Uterus (tissue), 4 donors: ENCODE data around the gene HMX1. TPM values are rescaled to one million over a fixed set of nuclear protein-coding genes. Genes with fewer than 3 reads are reported as not detected.

ENCODE experiments used
- DNase-seq, 2 donors: peaks; one replicate each; pipeline ENCODE4 v3.0.0-alpha.2; 2019 to 2020
- H3K27ac ChIP-seq, 2 donors: fragments of 200-600 bp; sonication (generic); 1 replicate in 1 of 2; 2 replicates in 1 of 2; pipeline ENCODE4 v1.5.1; 2016 to 2018
- H3K27me3 ChIP-seq, 2 donors: fragments of 200-600 bp; sonication (generic); one replicate each; pipeline ENCODE4 v1.5.1; 2018 to 2019; ENCODE audit warnings: control low read depth in 1 of 2
- H3K36me3 ChIP-seq, 2 donors: fragments of 200-600 bp; sonication (generic); one replicate each; pipeline ENCODE4 v1.5.1; 2019; ENCODE audit warnings: control low read depth in 1 of 2
- H3K4me1 ChIP-seq, 2 donors: fragments of 200-600 bp; sonication (generic); one replicate each; pipeline ENCODE4 v1.5.1; 2018 to 2019; ENCODE audit warnings: control low read depth in 1 of 2
- H3K4me3 ChIP-seq, 2 donors: fragments of 200-600 bp; sonication (generic); 1 replicate in 1 of 2; 2 replicates in 1 of 2; pipeline ENCODE4 v1.5.1; 2018 to 2019; ENCODE audit warnings: mild to moderate bottlenecking in 1 of 2
- H3K9me3 ChIP-seq, 2 donors: fragments of 200-600 bp; sonication (generic); one replicate each; pipeline ENCODE4 v1.5.1; 2019; ENCODE audit warnings: control low read depth in 1 of 2
- POLR2A ChIP-seq, 2 donors: fragments of 450-650 bp; IDR thresholded peaks; one replicate each; pipeline ENCODE4 v1.6.1; 2016; ENCODE audit warnings: antibody characterized with exemption in 2 of 2, mild to moderate bottlenecking in 1 of 2, moderate library complexity in 1 of 2
- intact Hi-C: fragments of 100-400 bp; cut with DNase I; formaldehyde crosslinking; loops from one replicate; pipeline ENCODE4 v1.15.1; 2023; ENCODE audit warnings: low total_unique reads
- total RNA-seq, 4 donors: library from RNA; depleted of rRNA in 3 of 4; stranded (reverse); fragments of >200 nt in 3 of 4; gene quantifications; one replicate each; pipeline versions ENCODE4 v1.1.0 to v1.2.4, GENCODE V29; 2014 to 2023
- TF ChIP-seq, protein P1 (sequence below), 4 experiments: fragments of 200-600 bp in 2 of 4; fragments of 450-650 bp in 2 of 4; sonication (generic) in 2 of 4; IDR thresholded peaks; one replicate each; pipeline ENCODE4 v1.5.1; 2016 to 2019; ENCODE audit warnings: antibody characterized with exemption in 4 of 4, mild to moderate bottlenecking in 2 of 4, moderate library complexity in 1 of 4
- donor health status: DM: yes; HTN: yes; CAD: no.

HMX1 gene
- total RNA-seq, 4 donors from 2014 or later = 0.21 TPM; not detected in 3

DNA sequence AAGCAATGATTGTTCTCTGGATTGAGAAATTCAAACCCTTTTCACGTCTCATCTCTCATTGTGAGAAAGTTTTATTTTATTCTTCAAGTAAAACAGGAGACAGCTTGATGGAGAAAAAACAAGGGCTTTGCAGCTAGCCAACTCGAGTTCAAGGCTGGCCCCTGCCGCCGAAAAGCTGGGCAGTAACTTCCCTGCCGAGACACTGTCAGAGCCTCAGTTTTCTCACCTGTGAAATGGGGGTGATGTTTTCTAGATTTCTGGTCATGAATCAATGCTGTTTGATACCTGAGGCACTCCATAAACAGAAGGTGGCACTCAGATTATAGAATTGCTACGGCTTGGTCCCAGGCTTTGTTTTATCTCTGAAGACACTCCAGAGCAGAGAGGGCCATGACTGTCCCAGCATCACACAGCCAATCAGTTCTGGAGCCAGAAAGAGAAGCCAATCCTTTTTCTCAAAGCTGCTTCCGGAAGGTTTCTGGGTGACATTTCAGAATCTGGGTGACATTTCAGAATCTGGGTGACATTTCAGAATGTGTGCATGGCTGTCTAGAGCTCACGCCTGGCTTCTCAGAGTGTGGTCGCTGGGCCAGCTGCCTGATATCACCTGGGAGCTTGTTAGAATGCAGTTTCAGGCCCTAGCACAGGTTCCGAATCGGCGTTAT is 33.2 kb downstream of the HMX1 start:
- TF ChIP-seq, protein P1, sequence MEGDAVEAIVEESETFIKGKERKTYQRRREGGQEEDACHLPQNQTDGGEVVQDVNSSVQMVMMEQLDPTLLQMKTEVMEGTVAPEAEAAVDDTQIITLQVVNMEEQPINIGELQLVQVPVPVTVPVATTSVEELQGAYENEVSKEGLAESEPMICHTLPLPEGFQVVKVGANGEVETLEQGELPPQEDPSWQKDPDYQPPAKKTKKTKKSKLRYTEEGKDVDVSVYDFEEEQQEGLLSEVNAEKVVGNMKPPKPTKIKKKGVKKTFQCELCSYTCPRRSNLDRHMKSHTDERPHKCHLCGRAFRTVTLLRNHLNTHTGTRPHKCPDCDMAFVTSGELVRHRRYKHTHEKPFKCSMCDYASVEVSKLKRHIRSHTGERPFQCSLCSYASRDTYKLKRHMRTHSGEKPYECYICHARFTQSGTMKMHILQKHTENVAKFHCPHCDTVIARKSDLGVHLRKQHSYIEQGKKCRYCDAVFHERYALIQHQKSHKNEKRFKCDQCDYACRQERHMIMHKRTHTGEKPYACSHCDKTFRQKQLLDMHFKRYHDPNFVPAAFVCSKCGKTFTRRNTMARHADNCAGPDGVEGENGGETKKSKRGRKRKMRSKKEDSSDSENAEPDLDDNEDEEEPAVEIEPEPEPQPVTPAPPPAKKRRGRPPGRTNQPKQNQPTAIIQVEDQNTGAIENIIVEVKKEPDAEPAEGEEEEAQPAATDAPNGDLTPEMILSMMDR (IDR thresholded peaks at IDR 0.05) = no peak
- TF ChIP-seq POLR2A (IDR thresholded peaks at IDR 0.05) = no peak
- no peaks in the 10 kb centered on the region for H3K9me3 ChIP-seq
- H3K4me3 ChIP-seq = no peak overlapping the region
- no peaks in the 10 kb centered on the region for H3K4me1 ChIP-seq
- no peak overlapping the region for H3K27ac ChIP-seq
- no peak for DNase-seq
- no peaks in the 10 kb centered on the region for H3K36me3 ChIP-seq
- intact Hi-C loops = no loop called here
- no peaks in the 10 kb centered on the region for H3K27me3 ChIP-seq

DNA sequence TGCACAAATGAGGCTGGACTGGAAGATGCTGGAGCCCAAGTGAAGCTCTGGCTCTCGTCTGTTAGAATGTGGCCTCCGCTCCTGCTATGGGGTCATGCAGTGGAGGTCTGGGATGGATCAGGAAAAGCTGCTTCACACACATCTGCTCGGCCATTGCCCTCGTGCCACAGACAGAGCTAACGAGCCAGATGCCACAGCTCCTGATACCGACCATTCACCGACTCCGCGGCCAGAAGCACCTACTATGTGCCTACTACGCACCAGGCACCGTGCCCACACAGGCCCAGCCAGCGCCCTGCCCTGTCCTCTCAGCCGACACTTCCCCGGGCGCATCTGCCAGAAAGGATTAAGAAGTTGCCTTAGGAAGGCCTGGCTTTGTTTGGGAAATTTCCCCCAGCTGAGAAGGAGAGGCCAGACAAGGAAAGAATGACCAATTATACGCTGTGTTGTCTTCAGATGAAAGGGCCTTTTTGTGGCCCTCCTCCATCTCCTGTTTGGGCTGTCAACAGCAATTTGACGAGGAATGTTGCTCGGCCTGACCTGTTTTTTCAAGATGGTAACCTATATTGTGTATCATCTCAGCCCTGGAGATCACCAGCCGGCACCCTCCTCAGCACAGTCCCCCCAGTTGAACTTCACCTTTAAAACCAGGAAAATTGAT is 34.3 kb downstream of the HMX1 start:
- no peak overlapping the region for H3K4me3 ChIP-seq
- H3K27ac ChIP-seq = no peak overlapping the region
- peak in 1 of 2 donors; percentile 5 for DNase-seq
- no peaks in the 10 kb centered on the region for H3K36me3 ChIP-seq
- no peaks in the 10 kb centered on the region for H3K4me1 ChIP-seq
- H3K9me3 ChIP-seq = no peaks in the 10 kb centered on the region
- H3K27me3 ChIP-seq = no peaks in the 10 kb centered on the region
- intact Hi-C loops = no loop called here
- no peak for TF ChIP-seq POLR2A (IDR thresholded peaks at IDR 0.05)
- TF ChIP-seq, protein P1 (IDR thresholded peaks at IDR 0.05) = no peak

DNA sequence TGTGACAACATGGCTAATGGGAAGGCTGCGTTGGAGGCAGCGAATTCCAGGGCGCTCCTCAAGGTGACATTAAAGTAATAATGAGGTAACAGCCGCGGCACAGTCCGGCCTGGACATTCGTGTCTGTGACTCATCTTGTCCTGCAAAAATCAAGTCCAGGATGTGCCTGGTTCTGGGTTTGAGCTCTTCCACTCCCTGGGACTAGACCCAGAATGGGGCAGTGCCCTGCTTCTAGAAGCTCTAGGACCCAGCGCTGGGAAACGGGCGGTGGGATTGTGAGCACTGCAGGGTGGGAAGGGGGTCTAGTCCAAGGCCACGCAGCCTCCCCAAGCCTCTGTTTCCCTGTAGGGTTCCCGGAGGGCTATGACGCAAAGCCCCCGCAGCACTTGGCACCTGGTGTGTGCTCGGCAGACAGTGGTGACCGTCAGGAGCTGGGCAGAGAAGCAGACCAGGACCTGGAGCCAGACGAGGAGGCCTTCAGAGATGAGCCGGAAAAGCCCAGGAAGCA is 34.9 kb downstream of the HMX1 start:
- TF ChIP-seq POLR2A (IDR thresholded peaks at IDR 0.05) = no peak
- TF ChIP-seq, protein P1 (IDR thresholded peaks at IDR 0.05) = no peak
- Histone ChIP-seq H3K27me3 (no peaks in the 10 kb centered on the region), H3K36me3 (no peaks in the 10 kb centered on the region), H3K4me1 (no peaks in the 10 kb centered on the region), H3K9me3 (no peaks in the 10 kb centered on the region), H3K27ac (no peak overlapping the region), H3K4me3 (no peak overlapping the region)
- peak in 1 of 2 donors; percentile 4 for DNase-seq
- intact Hi-C loops = no loop called here

DNA sequence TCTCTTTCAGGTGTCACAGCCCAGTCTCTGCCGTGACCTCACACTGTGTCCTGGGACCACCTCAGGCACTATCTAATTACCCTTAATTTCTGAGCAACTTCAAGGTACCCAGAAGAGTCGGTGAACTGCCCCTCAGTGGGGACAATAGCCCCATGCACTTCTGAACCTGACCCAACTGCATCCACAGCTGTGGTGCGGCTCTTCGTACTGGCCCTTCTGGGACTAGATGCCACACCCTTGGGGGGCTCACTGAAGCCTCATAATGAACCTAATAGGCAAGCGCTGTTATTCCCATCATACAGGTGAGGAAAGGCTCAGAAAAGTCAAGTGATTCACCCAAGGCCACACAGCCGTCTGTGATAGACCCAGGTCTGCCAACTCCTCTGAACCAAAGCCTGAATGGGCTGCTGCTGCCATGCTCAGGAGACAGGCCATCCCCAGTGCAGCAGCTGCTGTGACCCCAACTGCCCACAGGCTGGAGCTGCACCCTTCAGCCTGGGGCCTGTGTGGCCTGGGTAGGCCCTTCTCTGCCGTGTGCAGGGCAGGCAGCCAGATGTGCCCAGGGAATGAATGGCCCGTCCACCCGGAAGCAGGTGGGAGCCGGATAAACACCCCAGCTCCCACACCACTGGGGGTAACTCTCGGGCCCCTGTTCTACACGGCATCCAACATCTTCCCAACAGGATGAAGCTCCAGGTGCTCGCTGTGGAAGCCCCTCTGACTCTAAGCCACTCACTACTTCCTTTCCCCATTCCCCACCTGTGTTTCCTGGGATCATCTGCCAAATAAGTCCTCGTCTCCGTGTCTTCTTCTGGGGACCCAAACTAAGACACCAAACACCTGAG is 35.9 kb downstream of the HMX1 start:
- Histone ChIP-seq H3K27me3 (no peaks in the 10 kb centered on the region), H3K4me1 (no peaks in the 10 kb centered on the region), H3K36me3 (no peaks in the 10 kb centered on the region), H3K4me3 (no peak overlapping the region), H3K27ac (no peak overlapping the region), H3K9me3 (no peaks in the 10 kb centered on the region)
- DNase-seq = peak in 1 of 2 donors; percentile 4
- TF ChIP-seq POLR2A (IDR thresholded peaks at IDR 0.05) = no peak
- TF ChIP-seq, protein P1 (IDR thresholded peaks at IDR 0.05) = no peak
- intact Hi-C loops = no loop called here
